Retina (tissue), 1 donor: Measurements from ENCODE around the gene RAB44.

ENCODE experiments used
- DNase-seq: peaks from one replicate; pipeline ENCODE4 v3.0.0-alpha.2; 2016

RAB44 gene

DNA sequence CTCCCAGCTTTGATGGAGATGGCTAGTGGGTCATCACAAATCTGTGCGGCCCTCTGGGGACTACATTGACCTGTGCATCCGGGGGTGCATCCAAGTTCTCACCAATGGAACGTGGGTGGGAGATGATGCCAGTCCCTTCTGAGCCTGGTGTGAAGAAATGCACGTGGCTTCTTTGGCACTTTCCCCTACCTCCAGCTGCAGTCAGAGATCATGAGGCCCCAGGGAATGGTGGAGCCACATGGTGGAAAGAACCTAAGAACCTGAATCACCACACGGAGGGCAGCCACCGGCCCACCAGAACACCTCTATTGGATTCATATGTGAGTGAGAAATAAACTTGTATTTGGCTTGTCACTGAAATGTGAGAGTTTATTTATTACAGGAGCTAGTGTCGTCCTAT lies 29.0 kb upstream of the RAB44 start:
- DNase-seq: no peak

DNA sequence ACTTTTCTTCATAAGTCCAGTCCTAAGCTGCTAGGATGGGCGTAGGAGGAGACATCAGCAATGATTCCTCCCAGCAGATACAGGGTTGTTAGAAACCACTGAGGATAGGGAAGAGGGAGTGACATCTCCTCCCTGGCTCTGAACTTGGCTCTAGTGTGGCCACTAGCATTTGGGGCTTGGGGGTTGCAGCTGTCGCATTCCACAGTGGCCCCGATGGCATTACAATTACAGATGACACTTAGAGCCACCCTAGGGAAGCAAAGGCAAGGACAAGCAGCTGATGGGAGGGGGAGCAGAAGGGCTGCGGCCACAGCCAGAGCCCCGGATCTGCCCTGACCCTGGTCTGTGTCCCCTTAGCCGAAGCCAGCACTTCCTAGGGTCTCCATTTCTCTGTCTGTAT lies 28.6 kb upstream of the RAB44 start:
- no peak for DNase-seq

DNA sequence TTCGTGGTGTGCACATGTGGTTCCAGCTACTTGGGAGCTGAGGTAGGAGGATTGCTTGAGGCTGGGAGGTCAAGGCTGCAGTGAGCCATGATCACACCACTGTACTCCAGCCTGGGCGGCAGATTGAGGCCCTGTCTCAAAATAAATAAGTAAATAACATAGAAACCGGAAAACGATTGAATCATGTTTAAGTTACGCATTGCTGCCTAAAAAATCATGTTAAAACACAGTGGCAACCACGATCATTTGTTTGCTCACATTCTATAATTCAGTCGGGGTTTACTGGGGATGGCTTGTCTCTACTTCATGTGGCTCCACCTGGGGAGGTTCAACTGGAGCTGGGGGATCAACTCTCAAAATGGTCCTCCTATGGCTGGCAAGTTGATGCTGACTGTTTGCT lies 27.4 kb upstream of the RAB44 start:
- DNase-seq: no peak

DNA sequence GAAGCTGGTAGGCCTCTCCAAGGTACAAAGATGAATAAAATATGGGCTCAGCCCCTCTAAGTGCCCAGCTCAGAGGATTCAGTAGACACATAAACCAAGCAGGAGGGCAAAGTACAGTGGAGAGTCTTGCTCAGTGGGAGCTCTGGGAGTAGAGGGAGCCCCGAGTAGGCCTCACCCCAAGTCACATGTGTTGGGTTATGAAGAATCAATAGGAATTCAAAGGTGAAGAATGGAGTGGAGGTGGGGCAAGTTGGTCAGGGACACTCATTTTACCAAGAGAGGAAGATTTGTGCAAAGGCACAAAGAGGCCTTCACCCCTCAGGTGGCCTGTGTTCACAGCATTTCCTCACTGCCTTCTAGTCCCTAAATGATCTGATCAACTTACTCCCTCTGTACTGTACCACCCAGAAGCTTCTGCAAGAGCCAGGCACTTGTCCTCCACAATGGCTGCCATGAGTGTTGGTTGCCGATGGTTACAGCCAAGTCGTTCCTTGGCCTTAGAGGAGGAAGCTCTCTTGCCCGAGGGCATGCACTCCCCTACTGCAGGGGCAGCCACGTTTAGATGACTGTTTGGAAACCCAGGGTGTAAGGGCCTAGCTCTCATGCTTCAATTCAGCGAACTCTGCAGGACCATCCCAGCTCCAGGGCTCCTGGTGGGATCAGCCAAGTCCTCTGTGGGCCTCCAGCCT lies 25.8 kb upstream of the RAB44 start:
- DNase-seq: no peak

DNA sequence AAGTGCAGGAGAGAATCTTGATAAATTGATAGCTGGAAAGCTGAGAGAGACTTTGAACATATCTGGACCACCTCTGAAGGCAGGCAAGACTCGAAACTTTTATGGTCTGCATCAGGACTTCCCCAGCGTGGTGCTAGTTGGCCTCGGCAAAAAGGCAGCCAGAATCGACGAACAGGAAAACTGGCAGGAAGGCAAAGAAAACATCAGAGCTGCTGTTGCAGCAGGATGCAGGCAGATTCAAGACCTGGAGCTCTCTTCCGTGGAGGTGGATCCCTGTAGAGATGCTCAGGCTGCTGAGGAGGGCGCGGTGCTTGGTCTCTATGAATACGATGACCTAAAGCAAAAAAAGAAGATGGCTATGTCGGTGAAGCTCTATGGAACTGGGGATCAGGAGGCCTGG lies 23.7 kb upstream of the RAB44 start:
- no peak for DNase-seq

DNA sequence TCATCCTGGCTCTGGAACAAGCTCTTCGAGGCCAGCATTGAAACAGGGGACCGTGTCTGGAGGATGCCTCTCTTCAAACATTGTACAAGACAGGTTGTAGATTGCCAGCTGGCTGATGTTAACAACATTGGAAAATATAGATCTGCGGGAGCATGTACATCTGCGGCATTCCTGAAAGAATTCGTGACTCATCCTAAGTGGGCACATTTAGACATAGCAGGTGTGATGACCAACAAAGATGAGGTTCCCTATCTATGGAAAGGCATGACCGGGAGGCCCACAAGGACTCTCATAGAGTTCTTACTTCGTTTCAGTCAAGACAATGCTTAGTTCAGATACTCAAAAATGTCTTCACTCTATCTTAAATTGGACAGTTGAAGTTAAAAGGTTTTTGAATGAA lies 22.7 kb upstream of the RAB44 start:
- DNase-seq: no peak

DNA sequence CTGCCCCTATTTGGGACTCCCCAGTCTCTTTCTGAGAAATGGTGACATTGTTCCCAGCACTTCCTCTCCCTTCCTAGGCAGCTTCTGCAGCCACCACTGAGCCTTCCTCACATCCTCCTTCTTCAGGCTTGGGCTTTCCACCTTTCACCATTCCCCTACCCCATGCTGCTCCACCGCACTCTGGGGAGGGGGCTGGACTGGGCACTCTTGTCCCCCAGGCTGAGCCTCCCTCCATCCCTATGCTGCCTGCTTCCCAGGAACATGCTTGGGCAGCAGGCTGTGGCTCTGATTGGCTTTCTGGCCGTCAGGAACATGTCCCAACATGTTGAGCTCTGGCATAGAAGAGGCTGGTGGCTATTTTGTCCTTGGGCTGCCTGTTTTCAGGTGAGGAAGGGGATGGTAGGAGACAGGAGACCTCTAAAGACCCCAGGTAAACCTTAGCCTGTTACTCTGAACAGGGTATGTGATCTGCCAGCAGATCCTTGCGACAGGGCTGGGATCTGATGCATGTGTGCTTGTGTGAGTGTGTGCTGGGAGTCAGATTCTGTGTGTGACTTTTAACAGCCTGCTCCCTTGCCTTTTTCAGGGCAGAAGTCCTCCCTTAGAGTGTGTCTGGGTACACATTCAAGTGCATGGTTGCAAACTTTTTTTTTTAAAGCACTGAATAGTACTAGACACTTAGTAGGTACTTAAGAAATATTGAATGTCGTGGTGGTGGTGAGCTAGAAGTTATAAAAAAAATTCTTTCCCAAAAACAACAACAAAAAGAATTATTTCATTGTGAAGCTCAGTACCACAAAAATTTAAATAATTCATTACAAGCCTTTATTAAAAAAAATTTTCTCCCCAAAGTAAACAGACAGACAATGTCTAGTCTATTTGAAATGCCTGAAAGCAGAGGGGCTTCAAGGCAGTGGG lies 21.2 kb upstream of the RAB44 start:
- no peak for DNase-seq

DNA sequence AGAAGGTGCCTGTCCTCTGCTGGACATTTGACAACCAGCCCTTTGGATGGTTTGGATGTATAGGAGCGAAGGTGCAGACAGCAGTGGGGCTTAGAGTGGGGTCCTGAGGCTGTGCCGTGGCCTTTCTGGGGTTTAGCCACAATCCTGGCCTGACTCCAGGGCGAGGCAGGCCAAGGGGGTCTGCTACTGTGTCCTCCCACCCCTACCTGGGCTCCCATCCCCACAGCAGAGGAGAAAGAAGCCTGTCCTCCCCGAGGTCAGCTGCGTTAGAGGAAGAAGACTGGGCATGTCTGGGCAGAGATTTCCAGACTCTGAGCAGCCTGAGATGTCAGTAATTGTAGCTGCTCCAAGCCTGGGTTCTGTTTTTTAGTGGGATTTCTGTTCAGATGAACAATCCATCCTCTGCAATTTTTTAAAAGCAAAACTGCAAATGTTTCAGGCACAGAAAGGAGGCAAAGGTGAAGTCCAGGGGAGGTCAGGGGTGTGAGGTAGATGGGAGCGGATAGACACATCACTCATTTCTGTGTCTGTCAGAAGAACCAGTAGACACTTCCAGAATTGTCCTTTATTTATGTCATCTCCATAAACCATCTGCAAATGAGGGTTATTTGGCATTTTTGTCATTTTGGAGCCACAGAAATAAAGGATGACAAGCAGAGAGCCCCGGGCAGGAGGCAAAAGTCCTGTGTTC lies 20.4 kb upstream of the RAB44 start:
- no peak for DNase-seq

DNA sequence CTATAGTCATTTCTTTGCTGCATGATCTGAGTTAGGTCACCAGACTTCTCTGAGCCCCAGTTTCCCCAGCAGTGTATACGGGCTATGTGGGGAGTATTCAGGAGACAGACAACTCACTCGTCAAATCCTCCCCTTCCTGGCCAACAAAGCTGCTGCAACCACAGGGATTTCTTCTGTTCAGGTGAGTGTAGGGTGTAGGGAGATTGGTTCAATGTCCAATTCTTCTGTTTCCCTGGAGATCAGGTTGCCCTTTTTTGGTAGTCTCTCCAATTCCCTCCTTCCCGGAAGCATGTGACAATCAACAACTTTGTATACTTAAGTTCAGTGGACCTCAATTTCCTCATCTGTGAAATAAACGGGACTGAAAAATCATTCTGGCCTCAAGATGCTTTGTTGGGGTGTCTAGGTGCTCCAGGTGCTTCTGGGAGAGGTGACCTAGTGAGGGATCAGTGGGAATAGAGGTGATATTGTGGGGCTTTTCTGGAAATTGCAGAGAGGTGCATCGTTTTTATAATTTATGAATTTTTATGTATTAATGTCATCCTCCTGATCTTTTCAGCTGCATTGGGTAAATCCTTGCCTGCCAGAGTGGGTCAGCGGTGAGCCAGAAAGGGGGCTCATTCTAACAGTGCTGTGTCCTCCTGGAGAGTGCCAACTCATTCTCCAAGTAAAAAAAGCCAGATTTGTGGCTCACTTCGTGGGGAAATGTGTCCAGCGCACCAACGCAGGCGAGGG lies 19.7 kb upstream of the RAB44 start:
- no peak for DNase-seq

DNA sequence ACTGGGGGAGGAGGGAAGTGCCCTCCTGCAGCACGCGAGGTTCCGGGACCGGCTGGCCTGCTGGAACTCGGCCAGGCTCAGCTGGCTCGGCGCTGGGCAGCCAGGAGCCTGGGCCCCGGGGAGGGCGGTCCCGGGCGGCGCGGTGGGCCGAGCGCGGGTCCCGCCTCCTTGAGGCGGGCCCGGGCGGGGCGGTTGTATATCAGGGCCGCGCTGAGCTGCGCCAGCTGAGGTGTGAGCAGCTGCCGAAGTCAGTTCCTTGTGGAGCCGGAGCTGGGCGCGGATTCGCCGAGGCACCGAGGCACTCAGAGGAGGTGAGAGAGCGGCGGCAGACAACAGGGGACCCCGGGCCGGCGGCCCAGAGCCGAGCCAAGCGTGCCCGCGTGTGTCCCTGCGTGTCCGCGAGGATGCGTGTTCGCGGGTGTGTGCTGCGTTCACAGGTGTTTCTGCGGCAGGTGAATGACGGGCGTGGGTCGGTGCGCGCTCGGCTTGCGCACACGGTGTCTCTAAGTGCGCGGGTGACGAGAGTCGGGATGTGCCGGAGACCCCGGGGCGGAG lies 19.1 kb upstream of the RAB44 start, which contains the start of gene CDKN1A:
Gene CDKN1A, plus strand, starts transcription at position 227 of the 555 bp plus-strand sequence. CDS start 5,388 bp downstream, outside the sequence.
- DNase-seq: peak; percentile 84

DNA sequence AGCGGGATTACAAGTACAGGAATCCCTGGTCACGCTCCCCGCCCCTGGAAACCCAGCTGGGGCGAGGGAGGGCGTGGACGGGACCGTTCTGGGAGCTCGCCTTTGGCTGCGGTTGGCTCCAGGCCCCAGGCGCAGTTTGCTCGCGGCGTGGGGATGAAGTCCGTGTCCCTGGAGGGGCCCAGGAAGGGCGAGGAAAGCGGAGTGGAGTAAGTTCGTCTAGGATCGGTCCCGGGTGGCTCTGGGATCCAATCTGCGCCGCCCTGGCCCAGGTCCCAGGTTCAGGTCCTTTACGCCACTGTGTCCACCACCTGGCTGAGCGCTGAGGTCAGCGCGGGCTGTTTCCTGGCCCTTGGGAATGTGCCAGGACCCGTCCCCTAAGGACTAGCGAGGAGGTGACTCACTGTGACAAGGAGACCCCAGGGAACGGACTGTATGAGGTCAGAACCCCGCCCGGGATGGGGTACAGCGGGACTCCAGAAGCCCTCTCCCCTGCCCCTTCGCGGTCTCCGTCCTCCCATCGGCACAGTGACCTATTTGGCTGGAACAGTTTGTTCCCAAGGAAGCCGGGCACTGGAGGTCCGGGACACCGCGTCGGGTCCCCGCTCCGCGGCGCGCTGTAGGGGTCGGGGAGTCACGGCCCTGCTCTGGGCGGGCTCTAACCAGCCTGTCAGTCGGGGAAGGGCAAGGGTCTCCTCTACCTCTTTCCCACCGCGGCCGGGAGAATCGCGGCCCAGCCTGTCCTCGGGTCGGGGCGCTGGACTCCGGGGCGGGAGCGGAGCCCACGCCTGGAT lies 18.4 kb upstream of the RAB44 start:
- DNase-seq: peak; percentile 75

DNA sequence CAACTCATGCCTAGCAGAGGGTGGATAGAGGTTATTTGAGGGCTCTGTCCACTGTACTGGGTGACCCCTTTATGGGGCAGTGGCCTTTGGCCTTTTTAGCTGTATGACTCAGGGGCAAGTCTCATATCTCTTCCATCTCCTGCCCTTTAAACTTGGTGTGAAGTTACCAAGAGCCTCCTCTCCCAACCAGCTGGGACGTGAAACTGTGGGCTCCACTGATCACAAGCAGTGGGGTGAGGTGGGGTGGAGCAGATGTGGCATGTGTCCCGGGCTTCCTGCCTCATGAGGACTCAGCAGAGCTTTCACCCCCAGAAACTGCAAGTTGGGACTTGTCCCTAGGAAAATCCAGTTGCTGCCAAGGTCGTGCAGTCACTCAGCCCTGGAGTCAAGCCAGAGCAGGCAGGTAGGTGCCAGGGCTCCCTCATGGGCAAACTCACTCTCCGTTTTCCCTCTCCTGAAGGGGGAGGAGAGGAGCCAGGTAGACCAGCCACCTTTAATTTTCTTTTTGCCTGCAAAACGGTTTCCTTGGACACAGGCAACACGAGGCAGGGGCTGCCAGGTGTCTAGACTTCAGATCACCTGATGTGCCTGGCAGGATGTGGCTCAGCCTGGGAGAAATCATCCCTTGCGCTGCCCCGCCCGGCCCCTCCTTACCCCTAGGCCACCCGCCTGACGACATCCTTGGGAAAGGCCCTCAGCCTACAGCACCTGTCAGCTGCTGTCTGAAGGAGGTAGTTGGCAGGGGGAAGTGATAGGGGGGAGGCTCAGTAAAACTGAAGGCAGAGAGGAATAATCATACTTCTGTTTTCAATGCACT lies 15.1 kb upstream of the RAB44 start:
- DNase-seq: no peak

DNA sequence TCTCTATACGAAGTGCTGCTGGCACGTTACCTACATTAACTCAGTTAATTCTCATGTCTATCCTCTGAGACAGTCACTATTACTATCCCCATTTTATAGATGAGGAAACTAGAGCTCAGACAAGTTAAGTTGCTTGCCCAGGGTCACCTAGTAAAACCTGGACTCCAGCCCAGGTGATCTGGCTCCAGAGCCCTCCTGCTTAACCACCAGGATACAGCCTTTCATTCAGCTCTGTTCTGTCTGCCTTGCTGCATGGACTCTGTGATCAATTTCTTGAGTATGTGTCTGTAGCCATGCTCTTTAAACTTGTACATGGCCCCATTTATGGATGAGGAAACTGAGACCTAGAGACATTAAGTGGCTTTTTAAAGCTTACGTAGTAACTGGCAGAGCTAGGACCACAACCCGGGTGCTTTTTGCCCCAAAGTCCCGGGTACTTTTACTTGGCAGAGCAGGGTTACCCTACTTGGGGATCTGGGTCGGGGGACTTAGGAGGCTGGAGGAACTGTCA lies 14.4 kb upstream of the RAB44 start:
- DNase-seq: no peak

DNA sequence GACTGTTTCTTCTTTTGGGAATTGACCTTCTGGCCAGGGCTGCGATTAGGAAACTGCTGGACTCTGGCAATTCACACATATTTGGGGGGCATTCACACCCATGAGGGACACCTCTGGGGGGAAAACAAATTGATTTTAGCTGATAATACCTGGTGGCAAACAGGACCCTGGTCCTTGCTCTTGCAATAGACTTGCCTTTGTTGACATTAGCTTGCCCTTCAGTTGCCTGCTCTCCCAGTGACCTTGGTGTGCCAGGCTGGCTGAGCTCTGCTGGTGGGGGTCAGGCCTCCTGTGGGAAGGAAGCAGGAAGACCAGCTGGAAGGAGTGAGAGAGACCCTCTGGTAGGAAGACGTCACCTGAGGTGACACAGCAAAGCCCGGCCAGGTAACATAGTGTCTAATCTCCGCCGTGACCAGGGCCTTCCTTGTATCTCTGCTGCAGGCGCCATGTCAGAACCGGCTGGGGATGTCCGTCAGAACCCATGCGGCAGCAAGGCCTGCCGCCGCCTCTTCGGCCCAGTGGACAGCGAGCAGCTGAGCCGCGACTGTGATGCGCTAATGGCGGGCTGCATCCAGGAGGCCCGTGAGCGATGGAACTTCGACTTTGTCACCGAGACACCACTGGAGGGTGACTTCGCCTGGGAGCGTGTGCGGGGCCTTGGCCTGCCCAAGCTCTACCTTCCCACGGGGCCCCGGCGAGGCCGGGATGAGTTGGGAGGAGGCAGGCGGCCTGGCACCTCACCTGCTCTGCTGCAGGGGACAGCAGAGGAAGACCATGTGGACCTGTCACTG lies 13.8 kb upstream of the RAB44 start:
- no peak for DNase-seq

DNA sequence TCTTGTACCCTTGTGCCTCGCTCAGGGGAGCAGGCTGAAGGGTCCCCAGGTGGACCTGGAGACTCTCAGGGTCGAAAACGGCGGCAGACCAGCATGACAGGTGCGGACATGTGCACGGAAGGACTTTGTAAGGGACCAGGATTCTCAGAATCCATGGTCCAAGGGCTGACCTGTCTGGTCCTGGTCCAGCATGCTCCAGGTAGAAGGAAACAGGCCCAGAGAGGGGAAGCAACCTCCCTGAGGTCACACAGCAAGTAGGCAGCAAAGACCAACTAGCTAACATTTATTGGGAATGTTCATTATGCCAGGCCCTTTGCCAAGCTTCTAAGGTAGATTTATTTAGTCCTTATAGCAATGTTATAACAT lies 13.2 kb upstream of the RAB44 start:
- DNase-seq: no peak

DNA sequence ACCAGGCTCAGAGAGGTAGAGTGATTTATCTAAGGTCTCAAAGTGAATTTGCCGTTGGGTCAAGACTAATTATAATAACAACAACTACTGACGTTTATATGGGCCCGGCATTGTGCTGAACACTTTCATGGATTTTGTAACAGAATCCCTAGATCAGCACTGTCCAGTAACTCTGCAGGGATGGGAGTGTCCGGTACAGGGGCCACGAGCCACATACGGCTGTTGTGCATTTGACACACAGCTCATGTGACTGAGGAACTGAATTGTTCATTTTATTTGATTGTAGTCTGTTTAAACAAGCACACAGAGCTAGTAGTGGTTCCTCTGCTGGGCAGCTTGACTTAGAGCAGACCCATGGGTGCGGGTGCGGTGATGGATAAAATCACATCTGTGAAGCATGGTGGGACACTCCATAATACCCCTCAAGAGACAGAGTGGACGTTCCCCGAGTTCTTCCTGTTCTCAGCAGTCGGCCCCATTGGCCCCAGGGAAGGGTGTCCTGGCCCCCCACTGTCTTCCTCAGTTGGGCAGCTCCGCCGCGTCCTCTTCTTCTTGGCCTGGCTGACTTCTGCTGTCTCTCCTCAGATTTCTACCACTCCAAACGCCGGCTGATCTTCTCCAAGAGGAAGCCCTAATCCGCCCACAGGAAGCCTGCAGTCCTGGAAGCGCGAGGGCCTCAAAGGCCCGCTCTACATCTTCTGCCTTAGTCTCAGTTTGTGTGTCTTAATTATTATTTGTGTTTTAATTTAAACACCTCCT lies 12.3 kb upstream of the RAB44 start:
- no peak for DNase-seq

DNA sequence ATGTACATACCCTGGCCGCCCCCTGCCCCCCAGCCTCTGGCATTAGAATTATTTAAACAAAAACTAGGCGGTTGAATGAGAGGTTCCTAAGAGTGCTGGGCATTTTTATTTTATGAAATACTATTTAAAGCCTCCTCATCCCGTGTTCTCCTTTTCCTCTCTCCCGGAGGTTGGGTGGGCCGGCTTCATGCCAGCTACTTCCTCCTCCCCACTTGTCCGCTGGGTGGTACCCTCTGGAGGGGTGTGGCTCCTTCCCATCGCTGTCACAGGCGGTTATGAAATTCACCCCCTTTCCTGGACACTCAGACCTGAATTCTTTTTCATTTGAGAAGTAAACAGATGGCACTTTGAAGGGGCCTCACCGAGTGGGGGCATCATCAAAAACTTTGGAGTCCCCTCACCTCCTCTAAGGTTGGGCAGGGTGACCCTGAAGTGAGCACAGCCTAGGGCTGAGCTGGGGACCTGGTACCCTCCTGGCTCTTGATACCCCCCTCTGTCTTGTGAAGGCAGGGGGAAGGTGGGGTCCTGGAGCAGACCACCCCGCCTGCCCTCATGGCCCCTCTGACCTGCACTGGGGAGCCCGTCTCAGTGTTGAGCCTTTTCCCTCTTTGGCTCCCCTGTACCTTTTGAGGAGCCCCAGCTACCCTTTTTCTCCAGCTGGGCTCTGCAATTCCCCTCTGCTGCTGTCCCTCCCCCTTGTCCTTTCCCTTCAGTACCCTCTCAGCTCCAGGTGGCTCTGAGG lies 11.5 kb upstream of the RAB44 start:
- no peak for DNase-seq
